Globus pallidus (tissue), 1 donor: Measurements from ENCODE around the gene KDR.

ENCODE experiments used
- DNase-seq: peaks from one replicate; pipeline ENCODE4 v3.0.0-alpha.2; 2015; ENCODE audit warnings: low spot score

The KDR gene

DNA sequence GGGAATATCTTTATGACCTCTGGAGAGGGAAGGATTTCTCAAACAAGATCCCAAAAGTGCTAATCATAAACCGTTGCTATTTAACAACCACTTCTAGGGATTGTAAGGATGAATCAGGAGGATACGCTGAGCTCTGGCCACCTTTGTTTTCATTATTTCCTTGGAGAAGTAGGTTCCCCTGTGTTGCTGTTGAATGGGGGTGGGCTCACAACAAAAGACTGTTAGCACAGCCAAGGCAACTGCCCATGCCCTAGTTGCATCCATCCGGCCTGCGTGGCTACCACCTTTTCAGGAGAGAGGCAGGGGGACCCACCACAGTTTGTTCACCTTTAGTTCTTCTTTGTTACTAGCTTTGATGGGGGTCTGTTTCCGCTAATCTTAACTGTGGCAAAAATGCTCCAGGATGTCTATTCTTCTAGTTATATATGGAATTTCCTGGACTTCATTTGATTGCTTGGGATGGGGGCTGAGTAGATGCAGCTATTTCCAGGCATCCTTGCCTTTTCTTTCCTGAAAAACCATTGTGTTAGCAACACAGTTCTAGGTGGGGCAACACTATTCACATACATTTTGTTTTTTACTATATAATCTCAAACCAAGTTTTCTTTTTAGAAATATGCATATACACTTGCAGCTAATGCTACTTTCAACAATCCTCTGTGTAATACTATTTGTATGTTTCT is 95.4 kb downstream of the KDR start:
- no peak for DNase-seq

DNA sequence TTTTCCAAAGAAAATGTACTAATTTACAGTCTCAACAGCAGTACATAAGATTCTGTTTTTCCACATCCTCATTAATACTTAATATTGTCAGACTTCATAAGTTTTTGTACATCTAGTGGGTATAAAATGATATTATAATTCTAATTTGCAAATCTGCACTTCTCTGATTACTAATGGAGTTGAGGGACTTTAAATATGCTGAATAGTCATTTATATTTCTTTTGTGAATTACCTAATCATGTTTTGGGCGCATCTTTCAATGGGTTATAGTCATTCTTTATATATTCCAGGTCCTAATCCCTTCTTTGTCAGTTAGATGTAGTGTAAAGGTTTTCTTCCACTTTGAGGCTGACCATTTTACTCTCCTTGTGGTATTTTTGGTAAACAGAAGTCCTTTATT is 96.1 kb downstream of the KDR start:
- DNase-seq, result no peak
